ENCODE data around the gene BSND.
A peak's percentile ranks its signal among the peaks of the same experiment; 100 is the strongest.
"Not testable (repeated sequence)": the region's sequence is repeated elsewhere in the genome, so short reads cannot be mapped to it uniquely, and the experiment has no call there.

The BSND gene

GRCh38 chr1:55015731-55016620 lies 17.2 kb downstream of the BSND start:
- no peak for DNase-seq

GRCh38 chr1:55018395-55018794 lies 19.7 kb downstream of the BSND start:
- no peak for DNase-seq

- DNase-seq, result peak; percentile 66
These were observed 23.3 kb downstream of the BSND start for GRCh38 chr1:55021942-55022546.

- not testable (repeated sequence) for DNase-seq
These were observed 25.4 kb downstream of the BSND start for GRCh38 chr1:55024163-55024562.

- DNase-seq, result not testable (repeated sequence)
These were observed 27.9 kb downstream of the BSND start for GRCh38 chr1:55026682-55027081.

GRCh38 chr1:55031098-55031497 lies 32.4 kb downstream of the BSND start:
- DNase-seq, result not testable (repeated sequence)

- no peak for DNase-seq
These were observed 34.5 kb downstream of the BSND start for GRCh38 chr1:55033265-55033614.

GRCh38 chr1:55034476-55035133 lies 35.9 kb downstream of the BSND start:
- no peak for DNase-seq

GRCh38 chr1:55035904-55036303 lies 37.2 kb downstream of the BSND start:
- DNase-seq, result no peak

- no peak for DNase-seq
These were observed 39.2 kb downstream of the BSND start for GRCh38 chr1:55037733-55038551.

GRCh38 chr1:55038552-55038838 lies 39.8 kb downstream of the BSND start:
- no peak for DNase-seq

GRCh38 chr1:55038974-55039341 lies 40.2 kb downstream of the BSND start:
- DNase-seq, result no peak

- peak; percentile 84 for DNase-seq
These were observed 40.8 kb downstream of the BSND start, which contains the start of gene PCSK9 for GRCh38 chr1:55039342-55040082. TSS of gene PCSK9 (plus strand) at chr1:55039548. CDS start at chr1:55039838, 290 bp downstream.

- DNase-seq, result peak; percentile 41
These were observed 41.6 kb downstream of the BSND start for GRCh38 chr1:55040083-55040932.

- DNase-seq, result peak; percentile 16
These were observed 42.3 kb downstream of the BSND start for GRCh38 chr1:55040933-55041494.

GRCh38 chr1:55041613-55042012 lies 42.9 kb downstream of the BSND start:
- DNase-seq, result no peak

GRCh38 chr1:55043011-55043410 lies 44.3 kb downstream of the BSND start:
- DNase-seq, result no peak

- no peak for DNase-seq
These were observed 45.0 kb downstream of the BSND start for GRCh38 chr1:55043726-55044125.

GRCh38 chr1:55044617-55045397 lies 46.1 kb downstream of the BSND start:
- no peak for DNase-seq

GRCh38 chr1:55045430-55045829 lies 46.7 kb downstream of the BSND start:
- DNase-seq, result no peak
